Stimulated activated CD4-positive, alpha-beta T cell treated with anti-CD3 and anti-CD28 coated beads, Interleukin-2, amount 100 ng/mL, for 48 hours (primary cell): ENCODE data around the gene TNFRSF18.

Experiments
- DNase-seq, 2 donors: peaks; one replicate each; pipeline ENCODE4 v3.0.0-alpha.2; 2020

The TNFRSF18 gene

GRCh38 chr1:1161078-1161682 lies 45.2 kb downstream of the TNFRSF18 start:
- no peak for DNase-seq

- DNase-seq: no peak
These were observed 46.0 kb downstream of the TNFRSF18 start for GRCh38 chr1:1160281-1160930.

GRCh38 chr1:1157914-1158710 lies 48.3 kb downstream of the TNFRSF18 start:
- no peak for DNase-seq

GRCh38 chr1:1157426-1157913 lies 48.9 kb downstream of the TNFRSF18 start:
- peak; percentile 49 to 58 for DNase-seq

- DNase-seq: no peak
These were observed 49.4 kb downstream of the TNFRSF18 start for GRCh38 chr1:1157033-1157365.

- DNase-seq: no peak
These were observed 50.0 kb downstream of the TNFRSF18 start for GRCh38 chr1:1156140-1157032.

- no peak for DNase-seq
These were observed 51.1 kb downstream of the TNFRSF18 start for GRCh38 chr1:1155258-1155657.

GRCh38 chr1:1153874-1154273 lies 52.5 kb downstream of the TNFRSF18 start:
- no peak for DNase-seq
